Measurements from ENCODE around the gene SPEG.

SPEG gene

GRCh38 chr2:219446101-219446504 lies 11.5 kb downstream of the SPEG start:
- DNase-seq, result no peak

- DNase-seq, result no peak
Observed at GRCh38 chr2:219446689-219447088, 12.0 kb downstream of the SPEG start.

GRCh38 chr2:219447242-219448098 lies 12.8 kb downstream of the SPEG start:
- DNase-seq, result no peak

- DNase-seq, result no peak
Observed at GRCh38 chr2:219448099-219448775, 13.6 kb downstream of the SPEG start.

- no peak for DNase-seq
Observed at GRCh38 chr2:219448776-219449341, 14.2 kb downstream of the SPEG start.

- DNase-seq, result no peak
Observed at GRCh38 chr2:219449609-219450008, 15.0 kb downstream of the SPEG start.

- no peak for DNase-seq
Observed at GRCh38 chr2:219451661-219452360, 17.2 kb downstream of the SPEG start.

- no peak for DNase-seq
Observed at GRCh38 chr2:219452361-219453317, 18.0 kb downstream of the SPEG start.

- DNase-seq, result no peak
Observed at GRCh38 chr2:219453671-219454590, 19.3 kb downstream of the SPEG start.

- DNase-seq, result no peak
Observed at GRCh38 chr2:219455581-219455980, 20.9 kb downstream of the SPEG start.

GRCh38 chr2:219457784-219458369 lies 23.2 kb downstream of the SPEG start:
- DNase-seq, result no peak

- no peak for DNase-seq
Observed at GRCh38 chr2:219458996-219459395, 24.4 kb downstream of the SPEG start.

- DNase-seq, result no peak
Observed at GRCh38 chr2:219459460-219460311, 25.0 kb downstream of the SPEG start.

- DNase-seq, result no peak
Observed at GRCh38 chr2:219460424-219460926, 25.8 kb downstream of the SPEG start.

- DNase-seq, result no peak
Observed at GRCh38 chr2:219461047-219461514, 26.4 kb downstream of the SPEG start.

GRCh38 chr2:219461669-219462068 lies 27.0 kb downstream of the SPEG start:
- no peak for DNase-seq

- DNase-seq, result no peak
Observed at GRCh38 chr2:219462349-219462748, 27.7 kb downstream of the SPEG start.

GRCh38 chr2:219464286-219465032 lies 29.8 kb downstream of the SPEG start:
- no peak for DNase-seq

Data from NCI-H1105 (cell line).